Glutamatergic neuron (in vitro differentiated cells): Measurements from ENCODE around the gene C1QA. TPM values are rescaled to one million over a fixed set of nuclear protein-coding genes. Genes with fewer than 3 reads are reported as not detected.

Source experiments
- DNase-seq: peaks from one replicate; pipeline ENCODE4 v3.0.0; 2022
- H3K27ac Mint-ChIP-seq: one replicate; pipeline ENCODE4 v1.8.0; 2020; ENCODE audit warnings: mild to moderate bottlenecking, mixed read lengths, inconsistent platforms; ENCODE audit not compliant: unreplicated experiment
- H3K27me3 Mint-ChIP-seq: one replicate; pipeline ENCODE4 v1.8.0; 2020; ENCODE audit warnings: mild to moderate bottlenecking, moderate library complexity, mixed read lengths, inconsistent platforms; ENCODE audit not compliant: unreplicated experiment
- H3K36me3 Mint-ChIP-seq: one replicate; pipeline ENCODE4 v1.8.0; 2020; ENCODE audit warnings: mild to moderate bottlenecking, mixed read lengths, inconsistent platforms; ENCODE audit not compliant: unreplicated experiment
- H3K4me1 Mint-ChIP-seq: one replicate; pipeline ENCODE4 v1.8.0; 2020; ENCODE audit warnings: mild to moderate bottlenecking, low read depth, mixed read lengths, inconsistent platforms; ENCODE audit not compliant: unreplicated experiment
- H3K4me3 Mint-ChIP-seq: one replicate; pipeline ENCODE4 v1.8.0; 2020; ENCODE audit warnings: mild to moderate bottlenecking, mixed read lengths, inconsistent platforms; ENCODE audit not compliant: unreplicated experiment
- H3K9me3 Mint-ChIP-seq: one replicate; pipeline ENCODE4 v1.8.0; 2020; ENCODE audit warnings: mild to moderate bottlenecking, moderate library complexity, mixed read lengths, inconsistent platforms; ENCODE audit not compliant: unreplicated experiment
- total RNA-seq: library from RNA; stranded (reverse); fragmentation: NEBNext Ultra II Directional; extraction: Animal tissue kit (Norgen Biotek cat#: 25700); gene quantifications from one replicate; pipeline ENCODE4 v1.2.1, GENCODE V29; 2021; ENCODE audit not compliant: unreplicated experiment
- TF ChIP-seq, protein P1 (sequence below): fragments of 200-600 bp; sonication (generic); IDR thresholded peaks from one replicate; pipeline ENCODE4 v1.5.0; 2021; ENCODE audit not compliant: partially characterized antibody, unreplicated experiment

The C1QA gene
- total RNA-seq, 1 donor from 2014 or later = not detected

DNA sequence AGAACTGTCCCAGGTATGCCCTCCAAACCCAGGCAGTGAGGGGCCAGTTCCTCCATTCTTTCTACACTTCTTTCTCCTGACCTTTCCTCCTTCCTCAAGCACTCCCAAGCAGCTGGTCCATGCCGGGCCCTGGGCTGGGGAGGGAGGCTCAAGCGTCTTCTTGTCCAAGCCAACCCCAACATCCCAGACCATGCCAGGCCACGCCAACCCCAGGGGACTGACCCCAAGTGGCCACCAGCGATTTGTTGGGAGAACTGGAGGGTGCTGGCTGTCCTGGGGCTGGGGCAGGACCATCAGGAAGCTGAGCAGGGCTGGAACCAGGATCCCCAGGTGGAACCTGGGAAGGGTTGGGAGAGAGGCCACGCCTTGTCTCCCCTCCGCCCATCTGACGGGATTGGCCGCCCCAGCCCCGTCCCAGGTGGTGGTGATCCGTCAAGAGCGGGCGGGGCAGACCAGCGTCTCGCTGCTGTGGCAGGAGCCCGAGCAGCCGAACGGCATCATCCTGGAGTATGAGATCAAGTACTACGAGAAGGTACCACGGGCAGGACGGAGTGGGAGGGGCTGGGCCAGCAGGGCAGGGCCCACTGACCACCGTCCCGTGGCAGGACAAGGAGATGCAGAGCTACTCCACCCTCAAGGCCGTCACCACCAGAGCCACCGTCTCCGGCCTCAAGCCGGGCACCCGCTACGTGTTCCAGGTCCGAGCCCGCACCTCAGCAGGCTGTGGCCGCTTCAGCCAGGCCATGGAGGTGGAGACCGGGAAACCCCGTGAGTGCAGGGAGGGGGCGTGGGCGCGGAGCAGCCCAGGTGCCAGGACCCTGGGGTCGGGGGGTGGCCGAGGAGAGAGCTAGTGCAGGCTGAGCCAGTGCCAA lies 43.3 kb upstream of the C1QA start:
- peaks cover 3% of the 10 kb centered on the region for H3K27me3 Mint-ChIP-seq
- H3K27ac Mint-ChIP-seq = no peak overlapping the region
- H3K4me3 Mint-ChIP-seq = no peak overlapping the region
- peaks cover 6% of the 10 kb centered on the region for H3K9me3 Mint-ChIP-seq
- no peak for DNase-seq
- TF ChIP-seq, protein P1, sequence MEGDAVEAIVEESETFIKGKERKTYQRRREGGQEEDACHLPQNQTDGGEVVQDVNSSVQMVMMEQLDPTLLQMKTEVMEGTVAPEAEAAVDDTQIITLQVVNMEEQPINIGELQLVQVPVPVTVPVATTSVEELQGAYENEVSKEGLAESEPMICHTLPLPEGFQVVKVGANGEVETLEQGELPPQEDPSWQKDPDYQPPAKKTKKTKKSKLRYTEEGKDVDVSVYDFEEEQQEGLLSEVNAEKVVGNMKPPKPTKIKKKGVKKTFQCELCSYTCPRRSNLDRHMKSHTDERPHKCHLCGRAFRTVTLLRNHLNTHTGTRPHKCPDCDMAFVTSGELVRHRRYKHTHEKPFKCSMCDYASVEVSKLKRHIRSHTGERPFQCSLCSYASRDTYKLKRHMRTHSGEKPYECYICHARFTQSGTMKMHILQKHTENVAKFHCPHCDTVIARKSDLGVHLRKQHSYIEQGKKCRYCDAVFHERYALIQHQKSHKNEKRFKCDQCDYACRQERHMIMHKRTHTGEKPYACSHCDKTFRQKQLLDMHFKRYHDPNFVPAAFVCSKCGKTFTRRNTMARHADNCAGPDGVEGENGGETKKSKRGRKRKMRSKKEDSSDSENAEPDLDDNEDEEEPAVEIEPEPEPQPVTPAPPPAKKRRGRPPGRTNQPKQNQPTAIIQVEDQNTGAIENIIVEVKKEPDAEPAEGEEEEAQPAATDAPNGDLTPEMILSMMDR = no peak
- H3K4me1 Mint-ChIP-seq = no peaks in the 10 kb centered on the region
- H3K36me3 Mint-ChIP-seq = no peaks in the 10 kb centered on the region

GRCh38 chr1:22594396-22594795 lies 42.0 kb upstream of the C1QA start:
- Mint-ChIP-seq H3K9me3 (peaks cover 6% of the 10 kb centered on the region), H3K27ac (no peak overlapping the region), H3K27me3 (peaks cover 3% of the 10 kb centered on the region), H3K4me3 (no peak overlapping the region), H3K4me1 (no peaks in the 10 kb centered on the region), H3K36me3 (no peaks in the 10 kb centered on the region)
- TF ChIP-seq, protein P1 = no peak
- DNase-seq = no peak

GRCh38 chr1:22595108-22595507 lies 41.3 kb upstream of the C1QA start:
- Mint-ChIP-seq H3K36me3 (no peaks in the 10 kb centered on the region), H3K4me1 (no peaks in the 10 kb centered on the region), H3K4me3 (no peak overlapping the region), H3K27me3 (peaks cover 3% of the 10 kb centered on the region), H3K9me3 (peaks cover 6% of the 10 kb centered on the region), H3K27ac (no peak overlapping the region)
- DNase-seq = no peak
- TF ChIP-seq, protein P1 = no peak

- H3K27me3 Mint-ChIP-seq = peaks cover 2% of the 10 kb centered on the region
- no peak overlapping the region for H3K27ac Mint-ChIP-seq
- H3K9me3 Mint-ChIP-seq = peaks cover 2% of the 10 kb centered on the region
- H3K4me3 Mint-ChIP-seq = no peak overlapping the region
- no peak for DNase-seq
- no peaks in the 10 kb centered on the region for H3K4me1 Mint-ChIP-seq
- TF ChIP-seq, protein P1 = no peak
- no peaks in the 10 kb centered on the region for H3K36me3 Mint-ChIP-seq
Observed at GRCh38 chr1:22597301-22597965, 39.0 kb upstream of the C1QA start.

DNA sequence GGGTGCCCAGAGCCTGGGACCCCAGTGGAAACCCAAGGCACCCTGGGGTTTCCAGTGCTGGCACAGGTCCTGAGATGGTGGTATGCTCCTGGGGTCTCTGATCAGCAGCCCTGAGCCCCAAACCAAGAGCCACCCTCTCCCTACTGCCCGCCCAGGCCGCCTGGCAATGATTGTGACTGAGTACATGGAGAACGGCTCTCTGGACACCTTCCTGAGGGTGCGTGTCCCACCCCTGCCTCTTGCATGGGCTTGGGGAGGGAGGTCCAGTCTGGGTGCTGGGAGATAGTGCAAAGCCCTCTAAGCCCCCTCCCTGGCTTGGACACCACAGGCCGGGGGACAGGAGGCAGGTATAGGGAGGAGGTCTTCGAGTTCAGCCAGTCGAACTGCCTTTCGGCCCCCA lies 38.4 kb upstream of the C1QA start:
- TF ChIP-seq, protein P1 = no peak
- DNase-seq = no peak
- Mint-ChIP-seq H3K27ac (no peak overlapping the region), H3K4me3 (no peak overlapping the region), H3K27me3 (peaks cover 2% of the 10 kb centered on the region), H3K4me1 (no peaks in the 10 kb centered on the region), H3K36me3 (no peaks in the 10 kb centered on the region), H3K9me3 (peaks cover 2% of the 10 kb centered on the region)
